ENCODE measurements around the gene VWA3A. TPM values are rescaled to one million over a fixed set of nuclear protein-coding genes. Genes with fewer than 3 reads are reported as not detected.

VWA3A gene, protein sequence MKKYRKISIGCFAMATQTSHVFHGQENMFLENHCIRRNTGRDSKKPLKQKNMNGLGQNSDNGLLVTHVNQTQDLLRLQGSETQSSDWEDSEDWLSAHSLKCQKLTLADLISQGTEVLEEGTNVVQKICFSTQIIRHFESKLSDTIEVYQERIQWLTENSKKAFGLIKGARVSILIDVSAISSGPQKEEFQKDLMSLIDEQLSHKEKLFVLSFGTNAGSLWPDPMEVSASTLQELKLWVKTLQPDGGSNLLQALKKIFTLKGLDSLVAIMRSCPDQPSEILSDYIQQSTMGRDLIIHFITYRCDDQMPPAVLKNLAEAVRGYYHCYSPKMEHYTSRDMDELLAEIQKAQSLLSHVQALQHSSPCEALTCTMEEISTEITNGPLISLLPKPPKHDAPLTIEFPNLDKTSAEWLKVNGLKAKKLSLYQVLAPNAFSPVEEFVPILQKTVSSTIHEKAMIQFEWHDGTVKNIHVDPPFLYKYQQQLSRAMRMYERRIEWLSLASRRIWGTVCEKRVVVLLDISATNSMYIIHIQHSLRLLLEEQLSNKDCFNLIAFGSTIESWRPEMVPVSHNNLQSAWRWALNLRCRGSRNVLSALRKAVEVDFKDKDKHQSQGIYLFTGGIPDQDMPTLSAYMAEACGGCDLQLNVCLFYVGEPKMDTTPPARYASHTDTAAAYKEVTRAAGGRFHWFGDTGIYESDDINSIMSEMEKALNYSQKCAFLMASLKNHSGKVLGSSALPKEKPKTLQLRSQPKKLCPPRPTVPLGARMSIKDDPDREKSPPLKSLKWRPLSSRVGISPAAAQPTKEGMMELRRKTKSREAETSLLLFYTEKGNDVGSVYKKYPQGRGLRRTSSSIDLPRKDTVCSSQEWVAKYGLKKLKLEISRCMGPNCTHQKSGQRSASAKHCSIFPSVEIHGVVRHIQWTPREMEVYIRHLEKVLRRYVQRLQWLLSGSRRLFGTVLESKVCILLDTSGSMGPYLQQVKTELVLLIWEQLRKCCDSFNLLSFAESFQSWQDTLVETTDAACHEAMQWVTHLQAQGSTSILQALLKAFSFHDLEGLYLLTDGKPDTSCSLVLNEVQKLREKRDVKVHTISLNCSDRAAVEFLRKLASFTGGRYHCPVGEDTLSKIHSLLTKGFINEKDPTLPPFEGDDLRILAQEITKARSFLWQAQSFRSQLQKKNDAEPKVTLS
- not detected in 2 replicates for total RNA-seq

DNA sequence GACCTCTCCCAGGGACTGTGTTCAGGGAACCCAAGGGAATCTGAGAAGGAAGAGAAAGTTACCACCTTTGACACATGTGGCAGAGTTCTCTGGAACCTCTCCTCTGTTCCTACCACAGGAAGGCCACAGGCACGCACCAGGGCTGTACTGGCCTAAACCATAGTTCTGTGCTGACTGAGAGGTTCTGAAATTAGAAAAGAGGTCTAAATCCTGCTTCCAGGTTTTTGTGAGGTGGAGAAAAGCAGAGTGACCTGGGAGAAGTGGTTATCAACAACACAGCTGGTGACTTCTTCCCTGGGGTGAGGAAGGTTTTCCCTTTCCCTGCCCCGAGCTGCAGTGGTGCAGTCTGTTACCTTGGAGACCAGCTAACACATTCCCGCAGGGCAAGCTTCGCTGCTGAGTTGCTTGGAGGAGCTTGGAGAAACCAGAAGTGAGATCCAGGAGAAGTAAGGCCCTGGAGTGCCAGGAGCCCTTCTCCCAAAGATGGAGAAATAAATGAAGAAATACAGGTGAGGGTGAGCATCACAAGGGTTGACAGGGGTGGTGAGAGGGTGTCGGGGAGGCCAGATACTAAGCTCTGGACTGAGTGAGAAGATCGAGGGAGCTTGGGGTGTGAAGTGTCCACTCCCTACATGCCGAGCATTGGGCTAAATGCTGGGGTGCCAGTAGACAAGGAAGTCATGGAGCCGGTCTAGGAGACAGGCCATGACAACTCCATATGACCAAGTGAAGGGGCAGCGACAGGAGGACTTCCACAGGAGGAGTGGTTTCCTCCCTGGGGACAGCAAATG lies at the start of gene VWA3A:
Gene VWA3A, plus strand, starts transcription at position 399 of the 791 bp plus-strand sequence. Its CDS starts 97 bp downstream, at position 496.

DNA sequence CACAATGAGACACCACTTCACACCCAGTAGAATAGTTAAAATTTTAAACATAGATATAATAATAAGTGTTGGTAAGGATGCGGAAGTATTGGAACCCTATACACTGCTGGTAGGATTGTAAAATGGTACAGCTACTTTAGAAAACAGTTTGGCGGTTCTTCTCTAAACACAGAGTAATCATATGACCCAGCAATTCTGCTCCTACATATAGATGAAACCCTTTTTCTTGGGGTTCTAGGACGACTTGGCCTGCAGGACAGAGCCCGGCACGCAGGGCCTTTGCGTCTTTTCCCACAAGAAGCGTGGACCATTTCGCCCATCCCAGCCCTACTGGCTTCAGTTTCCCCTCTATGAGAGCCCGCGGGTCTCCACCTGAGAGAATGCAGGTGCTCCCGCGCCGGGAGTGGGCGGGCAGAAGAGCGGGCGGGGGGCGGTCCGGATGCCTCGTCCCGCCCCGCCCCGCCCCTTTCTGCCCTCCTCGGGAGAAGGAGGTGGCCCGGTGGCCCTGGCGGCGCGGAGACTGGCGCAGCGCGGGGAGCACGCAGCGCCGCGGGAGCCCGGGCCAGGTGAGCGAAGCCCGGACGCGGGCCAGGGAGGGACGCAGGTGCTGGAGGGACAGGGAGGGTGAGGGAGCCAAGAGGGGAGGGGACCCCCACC lies 69.8 kb downstream of the VWA3A start, which contains the start of gene SDR42E2:
Gene SDR42E2, plus strand, starts transcription at position 508 of the 657 bp plus-strand sequence. CDS start 3,077 bp downstream, outside the sequence.

DNA sequence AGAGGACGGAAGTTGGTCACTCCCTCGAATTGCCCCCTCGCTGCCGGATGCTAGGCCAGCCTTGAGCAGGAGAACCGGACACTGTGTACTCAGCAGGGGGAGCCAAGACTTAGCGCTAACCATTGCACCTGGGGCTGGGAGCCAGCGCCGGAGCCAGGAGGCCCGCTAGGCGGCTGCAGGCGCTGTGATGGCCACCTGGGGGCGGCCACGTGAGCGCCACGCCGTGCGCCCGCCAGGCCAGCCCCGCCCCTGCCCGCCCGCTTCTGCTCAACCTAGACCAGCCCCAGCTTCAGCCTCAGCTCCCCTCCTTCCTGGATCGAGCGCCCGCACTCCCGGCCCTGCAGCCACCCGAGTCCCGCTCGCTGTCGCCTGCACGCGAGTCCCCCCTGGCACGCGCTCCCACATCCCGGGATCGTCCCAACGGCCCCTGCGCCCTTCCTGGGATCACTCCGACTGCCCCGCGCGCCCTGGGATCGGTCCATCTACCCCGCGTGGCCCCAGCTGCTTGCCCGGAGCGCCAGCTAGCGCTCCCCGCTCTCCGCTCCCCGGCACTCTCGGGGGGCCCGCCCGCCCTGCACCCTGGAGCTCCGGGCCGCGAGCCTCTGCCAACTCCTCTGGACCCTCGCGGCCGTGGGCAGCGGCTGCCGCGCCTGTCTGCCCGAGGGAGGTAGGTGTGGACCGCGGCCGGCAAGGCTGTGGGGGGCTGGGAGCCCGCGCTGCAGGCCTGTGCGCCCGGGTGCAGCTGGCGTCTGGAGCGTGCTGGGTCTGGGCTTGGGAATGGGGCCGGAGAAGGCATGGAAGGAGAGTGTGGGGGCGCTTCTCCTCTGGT lies 113.9 kb downstream of the VWA3A start, which contains the start of gene EEF2K:
Gene EEF2K, plus strand, starts transcription at position 266 of the 829 bp plus-strand sequence. CDS start 19,452 bp downstream, outside the sequence.

Other genes with a start within 250 kb of the VWA3A start
- gene NPIPB4, start 234.8 kb upstream of the VWA3A start, total RNA-seq: 4.9 and 7.7 TPM in 2 replicates
- 110 and 134 TPM in 2 replicates for gene UQCRC2, start 139.2 kb upstream of the VWA3A start, total RNA-seq
- gene PDZD9, start 91.4 kb upstream of the VWA3A start, total RNA-seq: not detected in 2 replicates
- 7.7 and 12.3 TPM in 2 replicates for gene MOSMO, start 84.4 kb upstream of the VWA3A start, total RNA-seq
- not detected in 2 replicates for gene SDR42E2, start 70.0 kb downstream of the VWA3A start, total RNA-seq
- 20.4 and 26.3 TPM in 2 replicates for gene EEF2K, start 113.7 kb downstream of the VWA3A start, total RNA-seq
- gene POLR3E, start 204.9 kb downstream of the VWA3A start, total RNA-seq: 25.1 and 35.8 TPM in 2 replicates